Fibroblast of gingiva (primary cell): ENCODE measurements around the gene ZMYM3.

Source experiments
- DNase-seq: peaks from one replicate; pipeline ENCODE4 v3.0.0-alpha.2; 2011; ENCODE audit warnings: low read depth

The ZMYM3 gene

DNA sequence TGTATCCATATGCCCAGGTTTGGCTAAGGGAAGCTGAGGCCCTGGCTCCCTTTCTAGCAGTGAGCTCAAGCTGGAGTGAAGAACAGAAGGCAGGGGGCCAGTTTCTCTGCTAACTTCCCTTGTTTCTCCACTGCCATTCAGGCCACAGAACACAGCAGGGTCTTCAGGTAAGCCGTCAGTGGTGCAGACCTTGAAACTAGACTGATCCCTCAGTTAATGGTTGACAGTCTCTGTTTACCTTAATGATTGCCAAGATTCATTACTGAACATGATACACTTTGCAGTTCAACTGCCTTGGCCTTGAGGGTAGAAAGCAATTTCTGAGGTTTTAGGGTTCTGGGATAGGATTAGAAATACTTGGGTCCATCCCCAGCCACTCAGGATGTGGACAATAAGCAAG is 39.8 kb downstream of the ZMYM3 start:
- DNase-seq, result no peak

DNA sequence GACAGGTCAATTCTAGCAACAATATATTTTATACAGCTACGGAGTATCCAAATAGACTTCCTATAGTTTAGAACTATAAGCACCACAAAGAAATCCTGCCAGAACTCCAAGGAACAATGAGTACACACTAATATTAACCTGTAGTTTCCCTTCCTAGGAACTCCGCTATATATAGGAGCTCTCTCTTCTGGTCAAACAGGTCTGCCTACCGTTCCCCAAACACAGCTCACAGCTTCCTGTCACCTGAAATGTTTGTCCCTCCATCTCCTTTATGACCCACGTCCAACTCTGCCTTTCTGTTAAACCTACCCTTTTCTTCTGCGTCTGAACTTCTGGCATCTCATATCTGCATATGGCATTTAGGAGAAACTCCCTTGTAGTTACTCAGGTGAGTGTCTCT is 41.4 kb downstream of the ZMYM3 start:
- no peak for DNase-seq

DNA sequence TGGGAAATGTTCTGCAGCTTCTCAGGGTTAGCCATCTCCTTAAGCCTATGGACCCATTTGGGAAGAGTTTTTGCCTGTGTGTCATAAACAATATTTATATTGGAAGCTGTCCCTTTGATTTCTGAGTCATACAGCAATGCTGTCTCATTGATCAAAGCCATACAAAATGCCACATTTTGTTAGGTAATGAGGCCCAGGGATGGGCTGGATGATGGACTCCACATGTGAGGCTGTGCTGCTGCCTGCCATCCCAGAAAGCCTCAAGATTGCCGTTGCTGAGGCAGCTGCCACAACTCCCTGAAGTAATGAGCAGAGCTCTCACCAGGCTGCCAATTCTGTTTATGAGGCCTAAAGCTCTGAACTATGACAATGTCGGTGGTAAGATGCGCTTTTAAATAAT is 43.1 kb downstream of the ZMYM3 start:
- peak; percentile 68 for DNase-seq

DNA sequence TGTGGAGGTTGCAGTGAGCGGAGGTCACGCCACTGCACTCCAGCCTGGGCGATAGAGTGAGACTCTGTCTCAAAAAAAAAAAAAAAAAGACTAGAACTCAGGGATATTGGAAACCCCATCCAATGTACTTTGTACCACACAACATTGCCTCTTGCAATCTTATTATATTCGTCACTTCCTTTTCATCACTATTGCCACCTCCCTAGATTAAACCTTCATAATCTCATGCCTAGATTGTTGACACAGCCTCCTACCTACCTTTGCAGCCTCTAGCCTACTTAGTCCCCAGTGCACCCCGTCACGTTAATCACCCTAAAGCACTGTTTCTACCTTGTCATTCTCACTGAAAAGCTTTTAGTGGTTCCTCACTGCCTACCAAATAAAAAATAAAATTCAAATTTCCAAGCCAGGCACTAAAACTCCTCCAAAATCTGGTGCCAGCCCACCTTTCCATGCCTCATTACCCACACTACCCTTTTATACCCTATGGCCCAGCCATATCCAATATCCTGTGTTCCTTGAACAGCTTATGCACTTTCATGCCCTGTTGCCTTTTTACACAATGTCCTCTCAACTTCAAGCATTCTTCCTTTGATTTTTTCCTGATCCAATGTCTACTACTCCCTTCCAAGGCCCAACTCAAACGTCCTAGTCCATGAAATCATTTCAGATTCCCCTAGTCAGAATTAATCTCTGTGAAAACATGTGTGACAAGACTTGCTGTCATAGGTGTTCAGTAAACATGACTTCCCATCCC is 54.5 kb downstream of the ZMYM3 start:
- DNase-seq, result no peak

GRCh38 chrX:71198066-71198465 is 55.9 kb downstream of the ZMYM3 start:
- no peak for DNase-seq

GRCh38 chrX:71195964-71196649 is 57.8 kb downstream of the ZMYM3 start:
- DNase-seq, result no peak

DNA sequence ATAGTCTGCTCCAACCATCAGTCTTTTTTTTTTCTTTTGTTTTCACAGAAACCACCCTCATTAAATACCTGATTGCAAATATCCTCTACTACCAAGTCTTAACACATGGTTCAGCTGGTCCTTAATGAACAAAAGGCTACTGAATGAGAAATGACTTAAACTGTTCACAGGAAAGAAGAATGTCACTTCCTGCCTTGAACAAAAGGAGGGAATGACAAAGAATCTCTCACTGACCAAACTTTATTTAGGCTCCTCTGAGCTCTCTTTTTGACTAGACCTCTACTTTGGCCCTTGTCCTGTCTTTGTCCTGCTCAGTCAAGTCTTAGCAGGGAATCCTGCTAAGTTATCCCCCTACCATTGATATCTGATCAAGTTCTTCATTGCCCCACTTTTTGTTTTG is 62.7 kb downstream of the ZMYM3 start:
- no peak for DNase-seq
